Keratinocyte (primary cell): ENCODE data around the gene CTPS2.

Experiments
- EZH2 ChIP-seq: IDR thresholded peaks from one replicate; pipeline ENCODE4 v1.6.1; 2012; ENCODE audit warnings: inconsistent platforms, mild to moderate bottlenecking, low read length, moderate library complexity
- TF ChIP-seq, protein P1 (sequence below), 3 experiments: IDR thresholded peaks in 1 of 3; conservative IDR thresholded peaks in 1 of 3; optimal IDR thresholded peaks in 1 of 3; 2 replicates in 2 of 3; 3 replicates in 1 of 3; pipeline versions ENCODE3 to v1.5.1; 2011; ENCODE audit warnings: low read length in 3 of 3, mild to moderate bottlenecking in 3 of 3, moderate library complexity in 2 of 3, control low read depth in 1 of 3, inconsistent platforms in 1 of 3; ENCODE audit not compliant: insufficient read depth in 2 of 3; ENCODE audit errors: extremely low read depth in 1 of 3

DNA sequence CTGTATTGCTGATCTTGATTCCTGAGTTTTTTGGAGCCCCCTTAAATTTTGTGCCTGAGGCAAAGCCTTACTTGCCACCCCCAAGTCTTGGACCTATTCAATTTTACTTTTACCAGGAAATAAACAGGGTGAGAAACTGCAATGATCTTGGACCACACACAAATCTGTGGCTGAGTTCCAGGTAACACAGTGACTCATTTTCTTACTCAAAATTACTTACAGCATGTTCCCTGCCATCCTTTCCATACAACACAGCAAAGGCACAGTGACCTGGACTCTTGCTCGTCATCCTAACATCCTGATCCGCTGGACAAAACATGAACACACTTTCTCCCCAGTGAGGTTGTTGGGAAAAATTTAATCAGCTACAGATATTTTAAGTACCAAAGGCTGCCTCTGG, 123.3 kb downstream of the CTPS2 start:
- TF ChIP-seq, protein P1, sequence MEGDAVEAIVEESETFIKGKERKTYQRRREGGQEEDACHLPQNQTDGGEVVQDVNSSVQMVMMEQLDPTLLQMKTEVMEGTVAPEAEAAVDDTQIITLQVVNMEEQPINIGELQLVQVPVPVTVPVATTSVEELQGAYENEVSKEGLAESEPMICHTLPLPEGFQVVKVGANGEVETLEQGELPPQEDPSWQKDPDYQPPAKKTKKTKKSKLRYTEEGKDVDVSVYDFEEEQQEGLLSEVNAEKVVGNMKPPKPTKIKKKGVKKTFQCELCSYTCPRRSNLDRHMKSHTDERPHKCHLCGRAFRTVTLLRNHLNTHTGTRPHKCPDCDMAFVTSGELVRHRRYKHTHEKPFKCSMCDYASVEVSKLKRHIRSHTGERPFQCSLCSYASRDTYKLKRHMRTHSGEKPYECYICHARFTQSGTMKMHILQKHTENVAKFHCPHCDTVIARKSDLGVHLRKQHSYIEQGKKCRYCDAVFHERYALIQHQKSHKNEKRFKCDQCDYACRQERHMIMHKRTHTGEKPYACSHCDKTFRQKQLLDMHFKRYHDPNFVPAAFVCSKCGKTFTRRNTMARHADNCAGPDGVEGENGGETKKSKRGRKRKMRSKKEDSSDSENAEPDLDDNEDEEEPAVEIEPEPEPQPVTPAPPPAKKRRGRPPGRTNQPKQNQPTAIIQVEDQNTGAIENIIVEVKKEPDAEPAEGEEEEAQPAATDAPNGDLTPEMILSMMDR (optimal IDR thresholded peaks at IDR 0.05 in 1 of 3, IDR thresholded peaks at IDR 0.05 in 1 of 3, conservative IDR thresholded peaks at IDR 0.05 in 1 of 3; ENCODE audit: extremely low read depth in 1 of 3, insufficient read depth in 2 of 3, low read length in 3 of 3): no peak
- TF ChIP-seq EZH2: no peak
